H1 (cell line): ENCODE measurements around the gene CDC42BPB. TPM values are rescaled to one million over a fixed set of nuclear protein-coding genes. Genes with fewer than 3 reads are reported as not detected.

Experiments
- polyA plus RNA-seq, 7 experiments: library from polyadenylated mRNA; depleted of rRNA in 3 of 7; stranded (reverse) in 5 of 7; unstranded in 2 of 7; fragments of >200 nt in 5 of 7; fragments of 200-250 nt in 2 of 7; gene quantifications; 1 replicate in 5 of 7; 2 replicates in 1 of 7; 4 replicates in 1 of 7; pipeline versions ENCODE4 v1.2.1 to v1.2.3, GENCODE V29; 2011 to 2013; ENCODE audit warnings: missing spikeins in 2 of 7, mixed read lengths in 2 of 7
- total RNA-seq: library from RNA; stranded (reverse); fragmentation: NEBNext Ultra II Directional; extraction: Animal tissue kit (Norgen Biotek cat#: 25700); gene quantifications from 2 replicates; pipeline ENCODE4 v1.2.1, GENCODE V29; 2021
- TF ChIP-seq, protein P1 (sequence below): IDR thresholded peaks from 2 replicates; pipeline ENCODE4 v1.6.1; 2012; ENCODE audit warnings: low read length, inconsistent platforms

The CDC42BPB gene
- total and polyA plus RNA-seq, 2 of the 8 experiments (the other 6 are each of a cell fraction or from before 2014, with no cell fraction given) = 51.2 to 88.2 TPM

GRCh38 chr14:102949062-102949800 lies 108.1 kb downstream of the CDC42BPB start (continued):
- TF ChIP-seq, protein P1, sequence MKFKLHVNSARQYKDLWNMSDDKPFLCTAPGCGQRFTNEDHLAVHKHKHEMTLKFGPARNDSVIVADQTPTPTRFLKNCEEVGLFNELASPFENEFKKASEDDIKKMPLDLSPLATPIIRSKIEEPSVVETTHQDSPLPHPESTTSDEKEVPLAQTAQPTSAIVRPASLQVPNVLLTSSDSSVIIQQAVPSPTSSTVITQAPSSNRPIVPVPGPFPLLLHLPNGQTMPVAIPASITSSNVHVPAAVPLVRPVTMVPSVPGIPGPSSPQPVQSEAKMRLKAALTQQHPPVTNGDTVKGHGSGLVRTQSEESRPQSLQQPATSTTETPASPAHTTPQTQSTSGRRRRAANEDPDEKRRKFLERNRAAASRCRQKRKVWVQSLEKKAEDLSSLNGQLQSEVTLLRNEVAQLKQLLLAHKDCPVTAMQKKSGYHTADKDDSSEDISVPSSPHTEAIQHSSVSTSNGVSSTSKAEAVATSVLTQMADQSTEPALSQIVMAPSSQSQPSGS = no peak
